OCI-LY3 (cell line): ENCODE data around the gene ANKEF1.

Source experiments
- H2AFZ ChIP-seq: fragments of 200-600, 300-600 bp; shearing (Covaris generic); 2 replicates; pipeline ENCODE4 v1.6.0; 2014; ENCODE audit warnings: antibody characterized with exemption, low read depth, low read length
- H3K27ac ChIP-seq: fragments of 200-600, 300-600 bp; sonication (generic); 2 replicates; pipeline ENCODE4 v1.5.1; 2014; ENCODE audit warnings: mild to moderate bottlenecking, low read length, moderate library complexity, mixed read lengths
- H3K27me3 ChIP-seq: fragments of 200-600, 300-600 bp; sonication (generic); 2 replicates; pipeline ENCODE4 v1.6.1; 2014; ENCODE audit warnings: low read depth, low read length, mixed read lengths
- H3K36me3 ChIP-seq: fragments of 200-600, 300-600 bp; sonication (generic); replicated peaks from 2 replicates; pipeline ENCODE3; 2014; ENCODE audit warnings: low read depth, low read length, mixed read lengths
- H3K4me1 ChIP-seq: fragments of 300-600, 200-600 bp; sonication (generic); 2 replicates; pipeline ENCODE4 v1.6.1; 2014; ENCODE audit warnings: low read length, mixed read lengths
- H3K4me2 ChIP-seq: fragments of 200-600, 300-600 bp; sonication (generic); 2 replicates; pipeline ENCODE4 v1.6.1; 2014; ENCODE audit warnings: low read length, mixed read lengths
- H3K4me3 ChIP-seq: fragments of 300-600, 200-600 bp; sonication (generic); 2 replicates; pipeline ENCODE4 v1.5.1; 2014; ENCODE audit warnings: antibody characterized with exemption, mild to moderate bottlenecking, low read length, moderate library complexity
- H3K79me2 ChIP-seq: fragments of 300-600, 200-600 bp; shearing (Covaris generic); 2 replicates; pipeline ENCODE4 v1.6.1; 2014; ENCODE audit warnings: mild to moderate bottlenecking, low read length, mixed read lengths
- H3K9ac ChIP-seq: fragments of 300-600, 200-600 bp; shearing (Covaris generic); 2 replicates; pipeline ENCODE4 v1.6.0; 2014; ENCODE audit warnings: mild to moderate bottlenecking, low read length, moderate library complexity
- H3K9me3 ChIP-seq: fragments of 200-600, 300-600 bp; shearing (Covaris generic); 2 replicates; pipeline ENCODE4 v1.6.1; 2014; ENCODE audit warnings: low read length, mixed read lengths; ENCODE audit not compliant: insufficient read depth
- H4K20me1 ChIP-seq: fragments of 200-600, 300-600 bp; sonication (generic); 2 replicates; pipeline ENCODE4 v1.6.1; 2016; ENCODE audit warnings: low read length, mixed read lengths; ENCODE audit not compliant: insufficient read depth
- EZH2phosphoT487 ChIP-seq: fragments of 200-600 bp; shearing (Covaris generic); IDR thresholded peaks from 2 replicates; pipeline ENCODE4 v1.6.1; 2018; ENCODE audit warnings: antibody characterized with exemption, mixed run types, low read depth
- TF ChIP-seq, protein P1 (sequence below): fragments of 200-600, 300-600 bp; sonication (generic); IDR thresholded peaks from 2 replicates; pipeline ENCODE4 v1.5.1; 2014; ENCODE audit warnings: antibody characterized with exemption, low read length, low read depth

Gene ANKEF1

DNA sequence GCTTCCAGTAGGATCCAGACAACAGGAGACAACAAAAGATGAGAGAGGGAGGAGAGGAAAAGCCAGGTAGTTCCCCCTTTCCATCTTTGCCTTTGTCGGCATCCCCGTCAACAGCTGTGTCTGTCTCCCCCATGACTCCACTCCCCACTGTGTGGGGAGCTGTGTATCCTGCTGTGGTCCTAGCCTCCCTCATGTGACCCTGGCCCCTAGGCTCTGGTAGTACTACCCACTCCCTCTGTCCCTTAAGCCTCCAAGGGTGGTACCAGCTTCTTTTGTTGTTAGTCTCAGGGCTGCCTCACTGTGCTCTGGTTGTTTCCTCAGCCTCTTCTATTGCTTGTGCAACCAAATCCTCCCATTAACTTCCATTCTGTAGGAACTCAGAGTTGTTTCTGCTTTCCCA lies 28.7 kb downstream of the ANKEF1 start:
- H3K36me3 ChIP-seq, result no peaks in the 10 kb centered on the region
- H3K27ac ChIP-seq, result no peak overlapping the region
- TF ChIP-seq, protein P1, sequence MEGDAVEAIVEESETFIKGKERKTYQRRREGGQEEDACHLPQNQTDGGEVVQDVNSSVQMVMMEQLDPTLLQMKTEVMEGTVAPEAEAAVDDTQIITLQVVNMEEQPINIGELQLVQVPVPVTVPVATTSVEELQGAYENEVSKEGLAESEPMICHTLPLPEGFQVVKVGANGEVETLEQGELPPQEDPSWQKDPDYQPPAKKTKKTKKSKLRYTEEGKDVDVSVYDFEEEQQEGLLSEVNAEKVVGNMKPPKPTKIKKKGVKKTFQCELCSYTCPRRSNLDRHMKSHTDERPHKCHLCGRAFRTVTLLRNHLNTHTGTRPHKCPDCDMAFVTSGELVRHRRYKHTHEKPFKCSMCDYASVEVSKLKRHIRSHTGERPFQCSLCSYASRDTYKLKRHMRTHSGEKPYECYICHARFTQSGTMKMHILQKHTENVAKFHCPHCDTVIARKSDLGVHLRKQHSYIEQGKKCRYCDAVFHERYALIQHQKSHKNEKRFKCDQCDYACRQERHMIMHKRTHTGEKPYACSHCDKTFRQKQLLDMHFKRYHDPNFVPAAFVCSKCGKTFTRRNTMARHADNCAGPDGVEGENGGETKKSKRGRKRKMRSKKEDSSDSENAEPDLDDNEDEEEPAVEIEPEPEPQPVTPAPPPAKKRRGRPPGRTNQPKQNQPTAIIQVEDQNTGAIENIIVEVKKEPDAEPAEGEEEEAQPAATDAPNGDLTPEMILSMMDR, result no peak
- no peak for TF ChIP-seq EZH2phosphoT487
- H4K20me1 ChIP-seq, result peaks cover 22% of the 10 kb centered on the region
- H3K9ac ChIP-seq, result no peak overlapping the region
- H3K4me2 ChIP-seq, result no peak overlapping the region
- peaks cover 28% of the 10 kb centered on the region for H3K4me1 ChIP-seq
- no peaks in the 10 kb centered on the region for H3K79me2 ChIP-seq
- H3K4me3 ChIP-seq, result no peak overlapping the region
- no peak overlapping the region for H2AFZ ChIP-seq
- peaks cover 93% of the 10 kb centered on the region for H3K27me3 ChIP-seq
- H3K9me3 ChIP-seq, result no peaks in the 10 kb centered on the region

DNA sequence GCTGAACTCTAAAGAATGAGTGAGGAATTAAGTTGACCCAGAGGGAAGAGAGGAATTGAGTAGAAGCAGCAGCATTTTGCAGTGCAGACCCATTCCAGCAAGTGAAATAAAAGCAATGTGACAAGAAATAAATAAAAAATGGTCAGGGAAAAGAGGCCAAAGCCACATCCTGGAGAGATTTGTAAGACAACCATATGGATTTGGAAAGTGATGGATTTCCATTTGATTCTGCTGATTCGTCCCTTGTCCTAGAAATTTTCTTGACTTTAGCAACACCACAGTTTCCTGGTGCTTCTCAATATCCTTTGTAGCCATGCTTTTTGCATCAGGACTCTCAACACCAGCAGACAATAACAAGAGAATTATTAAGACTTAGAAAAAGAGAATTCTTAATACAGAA lies 29.8 kb downstream of the ANKEF1 start:
- peaks cover 92% of the 10 kb centered on the region for H3K27me3 ChIP-seq
- peaks cover 19% of the 10 kb centered on the region for H4K20me1 ChIP-seq
- H3K9me3 ChIP-seq, result no peaks in the 10 kb centered on the region
- H3K4me3 ChIP-seq, result no peak overlapping the region
- H2AFZ ChIP-seq, result no peak overlapping the region
- no peaks in the 10 kb centered on the region for H3K36me3 ChIP-seq
- no peaks in the 10 kb centered on the region for H3K79me2 ChIP-seq
- TF ChIP-seq EZH2phosphoT487, result no peak
- TF ChIP-seq, protein P1, result no peak
- no peak overlapping the region for H3K4me2 ChIP-seq
- no peak overlapping the region for H3K27ac ChIP-seq
- H3K4me1 ChIP-seq, result peaks cover 23% of the 10 kb centered on the region
- no peak overlapping the region for H3K9ac ChIP-seq

DNA sequence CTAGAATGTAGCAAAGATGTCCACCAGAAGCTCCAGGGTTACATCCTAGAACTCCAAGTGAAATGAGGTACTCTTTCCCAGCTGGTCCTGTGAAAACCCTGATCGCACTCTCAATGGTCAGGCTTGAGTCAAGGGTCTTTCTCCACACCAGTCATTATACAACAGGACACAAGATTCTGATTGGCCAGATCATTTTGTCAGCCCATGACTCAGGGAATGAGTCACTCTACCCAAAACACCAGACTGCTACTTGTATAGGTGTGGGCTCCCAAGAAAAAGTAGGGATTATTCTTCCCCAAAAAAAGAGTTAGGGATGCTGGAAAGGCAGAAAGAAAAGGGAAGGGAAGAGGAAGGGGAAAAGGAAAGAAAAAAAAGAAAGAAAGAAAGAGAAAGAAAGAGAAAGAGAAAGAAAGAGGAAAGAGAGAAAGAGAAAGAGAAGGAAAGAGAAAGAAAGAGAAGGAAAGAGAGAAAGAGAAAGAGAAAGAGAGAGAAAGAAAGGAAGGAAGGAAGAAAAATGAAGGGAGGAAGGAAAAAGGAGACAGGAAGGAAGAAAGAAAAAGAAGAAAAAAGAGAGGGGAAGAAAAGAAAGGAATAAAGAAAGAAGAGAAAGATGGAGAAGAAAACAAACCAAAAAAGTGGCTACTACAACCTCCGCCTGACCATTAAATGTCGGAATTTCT lies 30.5 kb downstream of the ANKEF1 start:
- TF ChIP-seq EZH2phosphoT487, result no peak
- TF ChIP-seq, protein P1, result no peak
- H3K36me3 ChIP-seq, result no peaks in the 10 kb centered on the region

DNA sequence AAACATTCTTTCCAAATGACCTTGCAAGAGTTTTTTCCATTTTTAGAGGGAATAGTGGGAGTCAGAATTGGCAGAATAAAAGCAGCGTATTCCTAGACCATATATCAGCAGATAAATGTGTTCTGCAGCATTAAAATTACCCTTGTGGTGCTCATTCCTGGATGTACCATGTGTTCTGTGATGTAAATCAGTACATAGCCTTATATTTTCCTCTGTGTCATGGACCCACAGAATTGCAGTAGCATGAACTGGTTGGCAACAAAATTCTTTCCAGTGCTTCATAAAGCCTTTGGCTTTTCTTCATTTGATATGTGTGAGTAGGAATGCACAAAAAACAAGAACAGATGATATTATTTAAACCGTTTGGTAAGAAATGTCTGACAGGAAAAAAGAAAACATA lies 32.5 kb downstream of the ANKEF1 start:
- H3K27ac ChIP-seq, result no peak overlapping the region
- no peak overlapping the region for H2AFZ ChIP-seq
- H3K4me3 ChIP-seq, result no peak overlapping the region
- peaks cover 94% of the 10 kb centered on the region for H3K27me3 ChIP-seq
- H3K79me2 ChIP-seq, result no peaks in the 10 kb centered on the region
- no peak for TF ChIP-seq EZH2phosphoT487
- TF ChIP-seq, protein P1, result no peak
- no peaks in the 10 kb centered on the region for H3K9me3 ChIP-seq
- H3K36me3 ChIP-seq, result no peaks in the 10 kb centered on the region
- no peaks in the 10 kb centered on the region for H3K4me1 ChIP-seq
- 0 out of 2 replicates have a peak, but pooled peaks cover 4% of the 10 kb centered on the region for H4K20me1 ChIP-seq
- no peak overlapping the region for H3K9ac ChIP-seq
- H3K4me2 ChIP-seq, result no peak overlapping the region

More for the DNA sequence above, 30.5 kb downstream of the ANKEF1 start:
- Histone ChIP-seq H3K4me2 (no peak overlapping the region), H3K4me1 (peaks cover 16% of the 10 kb centered on the region), H2AFZ (no peak overlapping the region), H3K9ac (no peak overlapping the region), H3K79me2 (no peaks in the 10 kb centered on the region), H3K27me3 (peaks cover 93% of the 10 kb centered on the region), H3K4me3 (no peak overlapping the region), H4K20me1 (peaks cover 13% of the 10 kb centered on the region; the same call in 1 of the 2 replicates), H3K9me3 (no peaks in the 10 kb centered on the region), H3K27ac (no peak overlapping the region)
